ENCODE data around the gene CCNY.

Gene CCNY

GRCh38 chr10:35506741-35507140 lies 170.4 kb downstream of the CCNY start:
- TF ChIP-seq FOXP2 (optimal IDR thresholded peaks at IDR 0.05; ENCODE audit: borderline replicate concordance, extremely low read depth, extremely low read length, insufficient read depth) (no peak), SIN3A (IDR thresholded peaks at IDR 0.05; ENCODE audit: borderline replicate concordance, insufficient read depth, low read length) (no peak), POLR2AphosphoS5 (IDR thresholded peaks at IDR 0.05; ENCODE audit: low read depth, low read length) (no peak), REST (IDR thresholded peaks at IDR 0.05; ENCODE audit: insufficient read depth in 1 of 2, low read depth in 2 of 2, low read length in 2 of 2) (no peak), TAF1 (IDR thresholded peaks at IDR 0.05; ENCODE audit: borderline replicate concordance, insufficient read depth, low read length) (no peak)

GRCh38 chr10:35507519-35508109 lies 171.3 kb downstream of the CCNY start:
- no peak for TF ChIP-seq SIN3A (IDR thresholded peaks at IDR 0.05; ENCODE audit: borderline replicate concordance, insufficient read depth, low read length)
- TF ChIP-seq TAF1 (IDR thresholded peaks at IDR 0.05; ENCODE audit: borderline replicate concordance, insufficient read depth, low read length) = no peak
- TF ChIP-seq POLR2AphosphoS5 (IDR thresholded peaks at IDR 0.05; ENCODE audit: low read depth, low read length) = no peak
- TF ChIP-seq REST (IDR thresholded peaks at IDR 0.05; ENCODE audit: insufficient read depth in 1 of 2, low read depth in 2 of 2, low read length in 2 of 2) = no peak

- no peak for TF ChIP-seq TAF1 (IDR thresholded peaks at IDR 0.05; ENCODE audit: borderline replicate concordance, insufficient read depth, low read length)
- TF ChIP-seq SIN3A (IDR thresholded peaks at IDR 0.05; ENCODE audit: borderline replicate concordance, insufficient read depth, low read length) = no peak
- no peak for TF ChIP-seq FOXP2 (optimal IDR thresholded peaks at IDR 0.05; ENCODE audit: borderline replicate concordance, extremely low read depth, extremely low read length, insufficient read depth)
- no peak for TF ChIP-seq REST (IDR thresholded peaks at IDR 0.05; ENCODE audit: insufficient read depth in 1 of 2, low read depth in 2 of 2, low read length in 2 of 2)
- TF ChIP-seq POLR2AphosphoS5 (IDR thresholded peaks at IDR 0.05; ENCODE audit: low read depth, low read length) = no peak
Measured at GRCh38 chr10:35508647-35509046, 172.3 kb downstream of the CCNY start.

GRCh38 chr10:35510891-35511290 lies 174.6 kb downstream of the CCNY start:
- no peak for TF ChIP-seq POLR2AphosphoS5 (IDR thresholded peaks at IDR 0.05; ENCODE audit: low read depth, low read length)
- no peak for TF ChIP-seq SIN3A (IDR thresholded peaks at IDR 0.05; ENCODE audit: borderline replicate concordance, insufficient read depth, low read length)

GRCh38 chr10:35511647-35512046 lies 175.3 kb downstream of the CCNY start:
- TF ChIP-seq FOXP2 (optimal IDR thresholded peaks at IDR 0.05; ENCODE audit: borderline replicate concordance, extremely low read depth, extremely low read length, insufficient read depth) (no peak), SIN3A (IDR thresholded peaks at IDR 0.05; ENCODE audit: borderline replicate concordance, insufficient read depth, low read length) (no peak), POLR2AphosphoS5 (IDR thresholded peaks at IDR 0.05; ENCODE audit: low read depth, low read length) (no peak), REST (IDR thresholded peaks at IDR 0.05; ENCODE audit: insufficient read depth in 1 of 2, low read depth in 2 of 2, low read length in 2 of 2) (no peak), TAF1 (IDR thresholded peaks at IDR 0.05; ENCODE audit: borderline replicate concordance, insufficient read depth, low read length) (no peak)
